GM21515 (cell line): Measurements from ENCODE around the gene LBP.
"Not testable (repeated sequence)": the region's sequence is repeated elsewhere in the genome, so short reads cannot be mapped to it uniquely, and the experiment has no call there.

ENCODE experiments used
- ATAC-seq: cut with Tn5 transposase; IDR thresholded peaks from one replicate; pipeline ENCODE4 v1.9.1; 2021; ENCODE audit not compliant: unreplicated experiment

Gene LBP

GRCh38 chr20:38346741-38347140, 459 bp downstream of the LBP start:
- no peak for ATAC-seq

GRCh38 chr20:38349856-38350255, 3.6 kb downstream of the LBP start:
- no peak for ATAC-seq

GRCh38 chr20:38350879-38351775, 4.8 kb downstream of the LBP start:
- no peak for ATAC-seq

GRCh38 chr20:38353316-38353715, 7.0 kb downstream of the LBP start:
- ATAC-seq = no peak

- no peak for ATAC-seq
Measured at GRCh38 chr20:38354227-38354626, 7.9 kb downstream of the LBP start.

GRCh38 chr20:38355161-38356012, 9.1 kb downstream of the LBP start:
- ATAC-seq = no peak

GRCh38 chr20:38357653-38358207, 11.4 kb downstream of the LBP start:
- ATAC-seq = no peak

GRCh38 chr20:38358556-38358955, 12.3 kb downstream of the LBP start:
- ATAC-seq = no peak

GRCh38 chr20:38363004-38363747, 16.9 kb downstream of the LBP start:
- ATAC-seq = no peak

GRCh38 chr20:38369389-38369788, 23.1 kb downstream of the LBP start:
- no peak for ATAC-seq

- ATAC-seq = no peak
Measured at GRCh38 chr20:38372806-38373205, 26.5 kb downstream of the LBP start.

- ATAC-seq = no peak
Measured at GRCh38 chr20:38373231-38373867, 27.1 kb downstream of the LBP start.

- no peak for ATAC-seq
Measured at GRCh38 chr20:38373898-38374297, 27.6 kb downstream of the LBP start.

- ATAC-seq = no peak
Measured at GRCh38 chr20:38377039-38377685, 30.9 kb downstream of the LBP start.

- not testable (repeated sequence) for ATAC-seq
Measured at GRCh38 chr20:38377838-38378237, 31.6 kb downstream of the LBP start.

GRCh38 chr20:38383147-38383546, 36.9 kb downstream of the LBP start:
- ATAC-seq = no peak

- ATAC-seq = no peak
Measured at GRCh38 chr20:38386004-38386403, 39.7 kb downstream of the LBP start.

- ATAC-seq = no peak
Measured at GRCh38 chr20:38386851-38387250, 40.6 kb downstream of the LBP start.

GRCh38 chr20:38387953-38388352, 41.7 kb downstream of the LBP start:
- ATAC-seq = no peak

GRCh38 chr20:38392356-38392755, 46.1 kb downstream of the LBP start:
- no peak for ATAC-seq
